PFSK-1 (cell line): ENCODE measurements around the gene RNF130.

Experiments used
- FOXP2 ChIP-seq: optimal IDR thresholded peaks from 2 replicates; pipeline ENCODE3; 2011; ENCODE audit warnings: borderline replicate concordance, control low read depth, inconsistent platforms; ENCODE audit not compliant: insufficient read depth; ENCODE audit errors: extremely low read length, extremely low read depth
- POLR2AphosphoS5 ChIP-seq: IDR thresholded peaks from 2 replicates; pipeline ENCODE4 v1.6.1; 2012; ENCODE audit warnings: low read depth, mild to moderate bottlenecking, control low read depth, low read length, moderate library complexity
- SIN3A ChIP-seq: IDR thresholded peaks from 2 replicates; pipeline ENCODE4 v1.6.1; 2012; ENCODE audit warnings: mild to moderate bottlenecking, low read length, moderate library complexity, borderline replicate concordance; ENCODE audit not compliant: insufficient read depth
- TAF1 ChIP-seq: IDR thresholded peaks from 2 replicates; pipeline ENCODE4 v1.6.1; 2012; ENCODE audit warnings: low read length, control low read depth, borderline replicate concordance; ENCODE audit not compliant: insufficient read depth
- TF ChIP-seq, protein P1 (sequence below), 2 experiments: IDR thresholded peaks; 2 replicates each; pipeline versions ENCODE4 v1.6.1 to v1.8.0; 2011 to 2012; ENCODE audit warnings: low read depth in 2 of 2, low read length in 2 of 2, control low read depth in 1 of 2, inconsistent platforms in 1 of 2, mild to moderate bottlenecking in 1 of 2, moderate library complexity in 1 of 2; ENCODE audit not compliant: insufficient read depth in 1 of 2

Gene RNF130

GRCh38 chr5:179964015-179964414 is 107.5 kb downstream of the RNF130 start:
- TF ChIP-seq POLR2AphosphoS5 (no peak), SIN3A (no peak), TAF1 (no peak), FOXP2 (no peak)
- TF ChIP-seq, protein P1, sequence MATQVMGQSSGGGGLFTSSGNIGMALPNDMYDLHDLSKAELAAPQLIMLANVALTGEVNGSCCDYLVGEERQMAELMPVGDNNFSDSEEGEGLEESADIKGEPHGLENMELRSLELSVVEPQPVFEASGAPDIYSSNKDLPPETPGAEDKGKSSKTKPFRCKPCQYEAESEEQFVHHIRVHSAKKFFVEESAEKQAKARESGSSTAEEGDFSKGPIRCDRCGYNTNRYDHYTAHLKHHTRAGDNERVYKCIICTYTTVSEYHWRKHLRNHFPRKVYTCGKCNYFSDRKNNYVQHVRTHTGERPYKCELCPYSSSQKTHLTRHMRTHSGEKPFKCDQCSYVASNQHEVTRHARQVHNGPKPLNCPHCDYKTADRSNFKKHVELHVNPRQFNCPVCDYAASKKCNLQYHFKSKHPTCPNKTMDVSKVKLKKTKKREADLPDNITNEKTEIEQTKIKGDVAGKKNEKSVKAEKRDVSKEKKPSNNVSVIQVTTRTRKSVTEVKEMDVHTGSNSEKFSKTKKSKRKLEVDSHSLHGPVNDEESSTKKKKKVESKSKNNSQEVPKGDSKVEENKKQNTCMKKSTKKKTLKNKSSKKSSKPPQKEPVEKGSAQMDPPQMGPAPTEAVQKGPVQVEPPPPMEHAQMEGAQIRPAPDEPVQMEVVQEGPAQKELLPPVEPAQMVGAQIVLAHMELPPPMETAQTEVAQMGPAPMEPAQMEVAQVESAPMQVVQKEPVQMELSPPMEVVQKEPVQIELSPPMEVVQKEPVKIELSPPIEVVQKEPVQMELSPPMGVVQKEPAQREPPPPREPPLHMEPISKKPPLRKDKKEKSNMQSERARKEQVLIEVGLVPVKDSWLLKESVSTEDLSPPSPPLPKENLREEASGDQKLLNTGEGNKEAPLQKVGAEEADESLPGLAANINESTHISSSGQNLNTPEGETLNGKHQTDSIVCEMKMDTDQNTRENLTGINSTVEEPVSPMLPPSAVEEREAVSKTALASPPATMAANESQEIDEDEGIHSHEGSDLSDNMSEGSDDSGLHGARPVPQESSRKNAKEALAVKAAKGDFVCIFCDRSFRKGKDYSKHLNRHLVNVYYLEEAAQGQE (IDR thresholded peaks at IDR 0.05; ENCODE audit: insufficient read depth in 1 of 2, low read depth in 2 of 2, low read length in 2 of 2): no peak

DNA sequence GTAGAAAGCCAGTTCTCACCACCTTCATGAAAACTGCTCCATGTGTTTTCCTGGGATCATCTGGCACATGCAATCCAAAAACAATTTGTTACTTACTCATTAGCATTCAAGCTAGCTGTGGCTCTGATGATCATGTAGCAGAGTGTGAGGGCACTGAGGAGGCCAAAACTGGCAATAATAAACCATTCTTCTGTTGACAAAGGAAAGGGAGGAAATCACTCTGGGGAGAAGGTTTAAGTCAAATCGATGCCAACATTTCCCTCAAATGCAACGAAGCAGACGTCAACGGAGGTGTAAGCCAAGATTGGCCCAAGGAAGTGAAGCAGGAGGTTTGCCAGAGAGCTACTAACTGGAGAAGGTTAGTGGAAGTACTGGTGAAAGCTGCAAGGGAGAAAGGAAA is 108.2 kb downstream of the RNF130 start:
- no peak for TF ChIP-seq TAF1
- TF ChIP-seq SIN3A: no peak
- TF ChIP-seq, protein P1 (IDR thresholded peaks at IDR 0.05; ENCODE audit: insufficient read depth in 1 of 2, low read depth in 2 of 2, low read length in 2 of 2): no peak
- no peak for TF ChIP-seq FOXP2
- no peak for TF ChIP-seq POLR2AphosphoS5

DNA sequence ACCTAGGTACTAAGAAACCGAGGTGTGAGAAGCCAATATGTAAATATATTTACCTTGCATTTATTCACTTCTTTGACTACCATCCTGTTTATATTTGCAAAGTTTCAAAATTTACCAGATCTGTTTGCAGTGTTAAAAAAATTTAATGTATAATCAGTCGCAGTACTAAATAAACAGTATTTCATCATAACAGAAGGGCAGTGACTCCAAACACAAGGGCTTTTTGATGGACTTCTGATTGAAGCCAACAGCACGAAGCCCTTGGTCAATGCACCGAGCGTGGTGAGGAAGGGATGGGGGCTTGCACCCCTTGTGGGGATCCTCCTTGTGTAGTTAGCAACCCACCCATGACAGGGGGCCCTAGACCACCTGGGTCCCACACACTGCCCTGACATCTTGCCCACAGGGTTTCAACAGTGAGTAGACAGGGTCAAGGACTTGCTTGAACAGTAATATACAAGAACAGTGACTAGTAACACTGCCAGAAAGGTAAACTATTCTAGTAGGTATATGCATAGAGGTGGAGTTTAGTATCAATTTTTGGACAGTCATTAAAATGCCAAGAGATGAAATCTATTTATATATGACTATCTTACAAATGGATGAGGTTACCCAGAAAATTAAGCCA is 111.2 kb downstream of the RNF130 start:
- no peak for TF ChIP-seq FOXP2
- no peak for TF ChIP-seq SIN3A
- TF ChIP-seq POLR2AphosphoS5: no peak
- TF ChIP-seq TAF1: no peak
- TF ChIP-seq, protein P1 (IDR thresholded peaks at IDR 0.05; ENCODE audit: insufficient read depth in 1 of 2, low read depth in 2 of 2, low read length in 2 of 2): no peak

GRCh38 chr5:179959641-179960040 is 111.9 kb downstream of the RNF130 start:
- TF ChIP-seq TAF1 (no peak), FOXP2 (no peak), POLR2AphosphoS5 (no peak), SIN3A (no peak)
- TF ChIP-seq, protein P1 (IDR thresholded peaks at IDR 0.05; ENCODE audit: insufficient read depth in 1 of 2, low read depth in 2 of 2, low read length in 2 of 2): no peak

- TF ChIP-seq SIN3A (no peak), TAF1 (no peak), POLR2AphosphoS5 (no peak), FOXP2 (no peak)
- TF ChIP-seq, protein P1 (IDR thresholded peaks at IDR 0.05; ENCODE audit: insufficient read depth in 1 of 2, low read depth in 2 of 2, low read length in 2 of 2): no peak
Observed at GRCh38 chr5:179955630-179956029, 115.9 kb downstream of the RNF130 start.
